Endometrium (tissue), 2 donors: ENCODE results near the gene GATAD2B.

ENCODE experiments used
- FAIRE-seq: peaks from 2 replicates; lab custom pipeline; 2012; peaks lifted over from hg19 to GRCh38; lab: Jason Lieb, UNC
- donor health status: control.
- donor health status: control.

Gene GATAD2B

GRCh38 chr1:153833171-153833570 lies 89.6 kb downstream of the GATAD2B start:
- no peak for FAIRE-seq

- no peak for FAIRE-seq
Measured at GRCh38 chr1:153832293-153832692, 90.5 kb downstream of the GATAD2B start.

GRCh38 chr1:153831026-153831425 lies 91.7 kb downstream of the GATAD2B start:
- FAIRE-seq: no peak

GRCh38 chr1:153827168-153827964 lies 95.4 kb downstream of the GATAD2B start:
- no peak for FAIRE-seq

GRCh38 chr1:153818876-153819275 lies 103.9 kb downstream of the GATAD2B start:
- no peak for FAIRE-seq

GRCh38 chr1:153816283-153816889 lies 106.4 kb downstream of the GATAD2B start:
- FAIRE-seq: no peak

GRCh38 chr1:153805886-153806719 lies 116.7 kb downstream of the GATAD2B start:
- no peak for FAIRE-seq

GRCh38 chr1:153805042-153805745 lies 117.6 kb downstream of the GATAD2B start:
- no peak for FAIRE-seq

GRCh38 chr1:153804112-153804511 lies 118.7 kb downstream of the GATAD2B start:
- no peak for FAIRE-seq

GRCh38 chr1:153803470-153804056 lies 119.2 kb downstream of the GATAD2B start:
- FAIRE-seq: no peak

GRCh38 chr1:153801786-153802697 lies 120.7 kb downstream of the GATAD2B start:
- no peak for FAIRE-seq

GRCh38 chr1:153801028-153801625 lies 121.6 kb downstream of the GATAD2B start:
- FAIRE-seq: no peak

- no peak for FAIRE-seq
Measured at GRCh38 chr1:153800516-153800915, 122.3 kb downstream of the GATAD2B start.

- FAIRE-seq: no peak
Measured at GRCh38 chr1:153799566-153800465, 123.0 kb downstream of the GATAD2B start.

- FAIRE-seq: no peak
Measured at GRCh38 chr1:153799016-153799415, 123.8 kb downstream of the GATAD2B start.

GRCh38 chr1:153798468-153798780 lies 124.3 kb downstream of the GATAD2B start:
- FAIRE-seq: no peak

GRCh38 chr1:153796786-153797659 lies 125.7 kb downstream of the GATAD2B start:
- FAIRE-seq: no peak
